NCI-H2081 (cell line): ENCODE data around the gene ARL10.

ENCODE experiments used
- DNase-seq, 2 experiments: peaks; one replicate each; lab custom pipeline; 2025; lab: John Stamatoyannopoulos, UW

Gene ARL10

DNA sequence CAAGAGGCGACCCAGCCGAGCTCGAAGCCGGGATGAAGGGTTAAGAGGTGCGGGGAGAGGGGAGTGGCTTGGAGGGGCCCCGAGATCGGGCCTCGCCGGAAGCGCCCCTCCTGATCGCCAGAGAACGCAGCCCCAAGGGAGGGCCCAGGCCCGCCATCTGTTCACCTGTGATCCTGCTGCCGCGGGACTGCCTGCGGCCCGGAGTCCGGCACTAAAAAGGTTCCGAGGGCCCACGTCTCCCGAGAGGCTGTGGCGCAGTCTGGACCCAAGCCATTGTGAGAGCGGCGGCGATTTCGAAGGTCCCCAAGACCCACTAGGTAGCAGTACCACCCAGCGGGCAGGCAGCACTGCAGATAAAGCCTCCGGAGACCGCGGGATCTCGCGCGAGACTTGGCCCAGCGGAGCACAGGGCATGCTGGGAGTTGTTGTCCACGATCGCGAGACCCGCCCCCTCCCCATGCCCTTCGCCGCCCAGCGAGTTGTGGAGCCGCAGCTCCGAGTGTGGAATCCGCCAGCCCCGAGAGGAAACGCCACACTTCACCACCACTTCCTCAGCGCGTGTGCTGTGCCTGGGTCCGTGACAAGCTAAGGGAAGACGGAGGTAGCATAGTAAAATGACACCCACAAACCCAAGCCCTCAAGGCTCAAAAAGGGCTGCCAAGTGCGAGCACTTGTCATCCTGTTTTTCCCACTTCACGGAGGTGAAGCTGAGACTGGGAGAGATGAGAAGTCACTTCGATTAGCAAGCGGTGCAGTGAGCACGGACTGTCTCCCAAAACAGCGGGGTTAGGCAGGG lies 3.7 kb upstream of the ARL10 start, which contains the start of gene KIAA1191:
TSS of gene KIAA1191 (minus strand) at position 328 of the 796 bp plus-strand sequence. CDS start 2,256 bp downstream, outside the sequence.
- DNase-seq: peak; percentile 87 to 91

DNA sequence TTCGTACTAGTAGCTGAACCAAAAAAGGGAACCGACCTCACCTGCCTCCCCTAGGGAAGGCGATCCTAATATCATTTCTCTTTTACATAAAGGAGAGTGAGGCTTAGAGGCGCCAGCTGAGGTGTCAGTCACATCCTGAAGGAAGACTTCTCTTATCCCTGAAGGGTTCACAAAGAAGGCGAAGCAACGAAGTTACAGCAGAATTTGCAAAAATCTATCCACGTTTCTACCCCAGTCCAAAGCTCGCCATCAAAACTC lies 3.1 kb upstream of the ARL10 start:
- DNase-seq: peak in 1 of 2 experiments; percentile 15

DNA sequence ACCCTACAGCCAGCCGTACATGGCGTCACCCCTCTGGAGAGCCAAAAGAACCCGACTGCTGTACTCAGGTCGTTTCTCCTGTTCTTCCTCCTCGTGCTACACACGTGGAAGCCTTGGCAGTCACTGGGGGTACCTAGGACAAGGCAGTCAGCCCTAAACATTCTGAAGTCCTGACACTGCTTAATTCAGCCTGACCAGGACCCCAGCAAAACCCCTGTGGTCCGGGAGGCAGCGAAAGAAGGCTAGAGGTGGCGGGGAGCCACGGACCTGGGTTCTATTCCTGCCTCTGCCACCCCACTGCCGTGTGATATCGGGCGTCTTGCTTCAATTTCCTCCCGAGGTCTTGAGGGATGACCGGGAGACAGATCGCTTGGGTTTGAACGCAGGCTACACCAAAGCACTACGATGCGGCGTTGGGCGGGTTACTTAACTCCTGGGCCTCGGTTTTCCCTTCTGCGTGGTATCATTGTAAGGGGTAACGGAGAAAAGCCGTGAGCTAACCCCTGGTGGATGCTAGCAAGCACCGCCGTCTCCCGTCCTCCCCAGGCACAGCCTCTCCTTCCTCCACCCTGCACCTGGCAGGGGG lies 429 bp upstream of the ARL10 start:
- no peak for DNase-seq

DNA sequence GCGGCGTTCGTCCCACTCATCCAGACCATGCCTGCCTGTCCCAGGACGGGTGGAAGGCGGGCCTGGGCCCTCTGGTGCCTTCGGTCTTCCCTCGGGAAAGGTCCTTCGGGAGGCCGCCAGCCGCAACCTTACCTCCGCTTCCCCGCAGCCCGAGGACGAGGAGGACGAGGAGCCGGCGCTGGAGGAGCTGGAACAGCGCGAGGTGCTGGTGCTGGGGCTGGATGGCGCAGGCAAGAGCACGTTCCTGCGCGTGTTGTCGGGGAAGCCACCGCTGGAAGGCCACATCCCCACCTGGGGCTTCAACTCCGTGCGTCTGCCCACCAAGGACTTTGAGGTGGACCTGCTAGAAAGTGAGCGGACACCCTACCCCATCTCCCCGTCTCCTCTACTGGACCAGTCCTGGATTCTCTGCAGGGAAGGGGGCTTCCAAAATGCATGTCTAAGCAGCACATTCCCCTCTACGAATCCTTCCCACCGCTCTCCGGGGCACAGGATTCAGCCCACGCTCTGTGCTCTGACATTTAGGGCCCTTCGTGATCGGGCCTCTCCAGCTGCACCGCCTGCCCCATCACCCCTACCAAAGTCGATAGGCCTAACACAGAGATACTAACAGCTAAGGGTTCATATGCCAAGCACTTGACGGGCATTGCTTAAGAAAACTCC lies 1.1 kb downstream of the ARL10 start:
- no peak for DNase-seq

DNA sequence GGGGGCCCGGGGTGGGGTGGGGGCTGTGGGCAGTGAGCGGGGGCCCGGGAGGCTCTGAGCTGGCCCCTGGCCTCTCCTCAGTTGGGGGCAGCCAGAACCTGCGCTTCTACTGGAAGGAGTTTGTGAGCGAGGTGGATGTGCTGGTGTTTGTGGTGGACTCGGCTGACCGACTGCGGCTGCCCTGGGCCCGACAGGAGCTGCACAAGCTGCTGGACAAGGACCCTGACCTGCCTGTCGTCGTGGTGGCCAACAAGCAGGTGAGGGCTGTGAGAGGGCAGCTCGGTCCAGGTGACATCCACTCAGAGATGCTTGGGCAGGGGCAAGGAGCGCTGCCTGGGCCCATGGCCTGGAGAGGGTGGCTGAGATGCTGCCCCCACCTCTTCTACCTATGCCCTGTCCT lies 3.4 kb downstream of the ARL10 start:
- no peak for DNase-seq

DNA sequence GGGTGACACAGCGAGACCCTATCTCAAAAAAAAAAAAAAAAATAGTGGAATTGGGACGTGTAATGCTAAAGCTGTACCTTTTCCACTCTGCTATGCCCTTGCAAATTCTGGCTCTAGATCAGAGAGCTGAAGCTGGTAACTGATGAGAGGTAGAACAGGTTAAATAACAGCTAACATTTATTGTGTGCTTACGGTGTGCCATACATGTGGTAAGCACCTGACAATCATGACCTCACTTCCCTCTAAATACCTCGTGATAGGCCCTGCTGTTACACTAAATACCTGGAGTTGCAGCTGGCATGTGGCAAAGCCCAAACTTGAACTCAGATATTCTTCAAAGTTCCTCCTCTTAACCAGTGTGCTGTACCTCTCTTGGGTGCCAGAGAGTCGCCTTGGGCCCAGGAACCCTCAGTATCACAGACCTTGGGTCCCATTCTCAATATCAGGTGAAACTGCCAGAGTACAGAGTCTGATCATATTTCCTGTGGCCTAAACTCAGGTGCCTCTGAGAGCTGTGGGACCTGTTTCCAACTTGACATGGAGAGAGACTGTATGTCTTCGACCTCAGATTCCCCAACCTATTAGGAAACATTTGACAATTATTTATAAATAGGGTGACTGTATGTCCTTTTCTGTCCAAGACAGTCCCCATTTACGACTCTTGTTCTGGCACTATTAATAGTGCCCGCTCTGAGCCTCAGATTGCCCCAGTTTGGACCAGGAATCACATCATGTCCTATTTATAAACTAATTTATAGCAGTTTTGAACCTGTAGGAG lies 4.8 kb downstream of the ARL10 start:
- no peak for DNase-seq

DNA sequence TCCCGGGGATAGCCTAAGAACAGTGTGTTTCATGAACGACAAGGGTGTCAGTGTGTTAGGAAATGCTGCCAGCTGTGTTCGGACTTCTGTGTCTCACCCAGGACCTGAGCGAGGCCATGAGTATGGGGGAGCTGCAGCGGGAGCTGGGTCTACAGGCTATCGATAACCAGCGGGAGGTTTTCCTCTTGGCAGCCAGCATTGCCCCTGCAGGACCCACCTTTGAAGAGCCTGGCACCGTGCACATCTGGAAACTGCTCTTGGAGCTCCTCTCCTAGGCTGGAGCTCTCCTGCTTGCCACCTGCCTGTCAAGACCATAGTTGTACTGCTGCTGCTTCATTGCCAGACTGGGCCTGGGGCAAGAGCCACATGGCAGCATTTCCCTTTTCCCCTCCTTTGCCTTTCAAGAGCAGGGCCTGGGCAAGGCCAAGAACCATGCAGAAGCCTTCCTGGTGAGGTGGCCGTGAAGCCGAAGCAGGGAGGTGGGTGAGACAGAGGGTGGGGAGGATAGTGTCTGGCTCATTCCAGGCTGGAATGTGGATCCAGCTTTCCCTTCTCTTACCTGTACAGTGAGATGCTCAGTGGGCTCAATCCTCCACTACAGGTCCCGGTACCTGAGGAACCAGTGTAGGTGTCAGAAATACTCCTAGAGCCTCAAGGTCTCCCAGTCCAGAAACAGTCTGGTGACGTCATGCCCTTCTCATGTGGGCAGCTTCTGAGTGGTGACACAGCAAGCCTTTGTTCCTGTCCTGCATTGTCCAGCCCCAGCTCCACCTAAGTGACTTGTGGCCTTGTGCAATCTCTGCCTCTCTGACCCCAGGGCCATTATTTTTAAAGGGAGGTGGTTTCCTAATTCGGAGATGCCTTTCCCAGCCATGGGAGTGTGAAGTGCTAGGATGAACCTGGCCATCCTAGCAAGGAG lies 6.6 kb downstream of the ARL10 start:
- DNase-seq: no peak

DNA sequence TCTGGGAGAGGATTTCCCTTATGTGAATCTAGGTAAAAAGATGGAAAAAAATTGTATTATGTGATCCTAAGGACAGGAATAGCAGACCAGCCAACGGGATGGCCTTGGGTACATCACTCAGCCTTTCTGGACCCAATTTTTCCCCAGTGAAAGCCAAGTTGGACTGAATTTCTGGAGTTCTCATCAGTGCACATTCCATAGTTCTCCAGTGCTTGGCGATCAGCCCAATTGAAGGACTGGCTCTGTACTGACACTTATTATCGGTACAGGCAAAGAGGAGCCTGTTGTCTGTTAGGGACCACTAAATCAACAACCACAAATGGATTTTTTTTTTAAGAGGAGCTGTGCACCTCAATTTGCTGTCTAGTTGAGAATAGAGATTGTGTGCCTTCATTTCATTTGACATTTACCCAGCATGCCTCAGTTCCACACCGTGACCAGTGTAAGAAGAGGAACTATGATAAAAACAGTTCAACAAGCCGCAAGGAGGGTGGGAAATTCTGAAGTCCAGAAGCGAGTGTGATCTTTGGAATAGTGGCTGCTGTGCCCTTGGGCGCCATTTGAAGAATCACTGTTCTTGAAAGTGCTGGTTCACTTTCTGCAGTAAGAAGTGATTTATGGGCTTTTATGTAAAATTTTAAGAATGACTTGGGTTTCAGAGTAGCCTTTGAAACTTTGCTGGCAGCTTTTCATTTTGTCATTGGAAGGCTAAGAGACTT lies 8.0 kb downstream of the ARL10 start:
- DNase-seq: no peak

DNA sequence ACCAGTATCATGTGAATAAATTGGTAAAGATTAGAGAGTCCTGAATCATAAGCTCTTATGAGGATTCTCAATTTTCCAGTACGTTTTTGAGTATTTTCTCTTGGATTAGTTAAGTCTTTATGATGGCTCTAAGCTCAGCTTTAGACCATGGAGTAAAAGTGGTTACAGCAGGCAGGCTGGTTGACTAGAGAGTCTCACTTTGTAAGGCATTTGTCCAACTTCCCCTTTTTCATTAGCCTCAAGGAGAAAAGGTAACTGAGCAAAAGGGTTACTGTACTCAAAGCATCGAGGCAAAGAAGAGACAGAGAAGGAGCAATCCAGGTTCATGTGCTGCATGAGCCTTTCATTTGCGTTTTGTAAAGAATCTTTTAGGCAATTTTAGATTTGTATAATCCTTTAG lies 14.6 kb downstream of the ARL10 start:
- no peak for DNase-seq

DNA sequence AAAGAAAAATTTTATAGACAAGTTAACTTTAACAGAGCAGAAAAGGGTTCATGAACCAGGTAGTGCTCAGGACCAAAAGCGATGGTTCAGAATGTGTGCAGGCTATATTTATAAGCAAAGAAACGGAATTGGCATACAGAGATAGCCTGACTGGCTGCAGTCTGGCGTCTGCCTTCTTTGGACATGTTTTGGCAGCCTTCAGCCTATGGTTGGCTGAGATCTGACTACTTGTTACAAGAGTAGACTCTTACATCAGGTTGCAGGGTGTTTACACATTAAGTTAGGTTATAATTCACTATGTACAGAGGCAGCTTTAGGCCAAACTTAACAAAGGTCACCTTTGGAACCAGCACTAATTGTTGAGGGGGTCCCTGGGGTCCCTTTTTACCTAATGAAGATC lies 16.1 kb downstream of the ARL10 start:
- no peak for DNase-seq

DNA sequence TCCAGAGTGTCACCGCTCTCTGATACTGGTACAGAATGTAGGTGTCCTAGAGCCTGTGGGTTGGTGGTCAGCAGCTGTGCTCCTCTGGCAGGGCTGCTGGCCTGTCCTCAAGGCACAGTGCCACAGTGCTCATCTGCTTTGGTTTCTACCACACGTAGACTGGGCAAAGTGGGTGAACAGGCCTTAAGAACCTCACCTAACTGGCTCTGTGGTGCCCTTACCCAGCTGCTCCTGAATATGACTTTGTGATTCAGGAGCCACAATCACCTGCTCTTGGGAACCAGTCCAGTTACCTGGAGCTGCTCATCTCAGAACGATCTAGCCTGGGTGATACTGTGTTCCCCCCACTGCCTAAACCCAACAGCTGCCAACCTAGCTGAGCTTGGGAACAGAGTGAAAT lies 16.7 kb downstream of the ARL10 start:
- DNase-seq: no peak

DNA sequence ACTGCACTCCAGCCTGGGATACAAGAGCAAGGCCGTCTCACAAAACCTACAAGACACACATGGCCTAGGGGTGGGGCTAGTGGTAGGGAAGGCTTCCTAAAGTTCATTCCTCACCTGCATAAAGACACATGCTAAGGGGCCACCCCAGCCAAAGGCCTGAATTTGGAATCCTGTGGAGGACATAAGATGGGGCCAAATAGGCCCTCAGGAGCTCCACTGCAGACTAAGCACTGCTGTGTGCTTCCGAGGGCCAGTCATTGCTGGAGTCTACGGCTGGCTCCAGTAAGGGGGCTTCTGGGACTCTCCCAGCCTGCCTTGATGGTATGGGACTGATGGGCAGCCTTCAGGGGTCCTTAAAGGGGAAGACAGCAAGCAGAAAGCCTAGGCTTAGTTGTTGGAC lies 17.4 kb downstream of the ARL10 start:
- no peak for DNase-seq

DNA sequence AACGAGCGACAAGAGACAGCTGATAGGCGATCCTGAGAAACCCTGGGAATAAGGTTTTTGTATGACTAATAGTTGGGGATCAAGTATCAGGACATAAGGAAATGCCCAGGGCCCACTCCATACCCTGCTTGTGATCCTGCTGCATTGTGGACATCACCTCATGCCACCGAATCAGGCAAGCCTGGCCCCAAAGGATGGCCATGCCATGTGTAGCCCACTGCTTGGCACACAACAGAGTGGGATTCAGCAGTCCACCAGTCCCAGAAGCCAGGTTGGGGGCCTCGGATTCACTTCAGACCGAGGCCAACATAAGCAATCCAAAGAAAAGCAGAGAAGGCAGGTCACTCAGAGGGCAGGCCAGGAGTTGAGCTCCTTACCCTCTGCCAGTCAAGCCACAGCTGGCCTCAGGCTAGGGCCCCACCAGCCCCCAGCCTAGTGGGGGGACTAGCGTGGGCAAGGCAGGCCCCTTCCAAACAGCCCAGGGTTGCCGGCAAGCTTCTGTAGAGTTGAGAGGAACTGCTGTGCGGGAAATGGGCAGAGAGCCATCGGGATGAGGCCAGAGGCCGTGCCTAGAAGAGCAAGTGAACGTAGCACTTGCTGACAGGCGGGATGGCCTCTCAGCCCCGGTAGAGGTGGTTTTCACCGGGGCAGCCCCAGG lies 18.1 kb downstream of the ARL10 start:
- DNase-seq: no peak

DNA sequence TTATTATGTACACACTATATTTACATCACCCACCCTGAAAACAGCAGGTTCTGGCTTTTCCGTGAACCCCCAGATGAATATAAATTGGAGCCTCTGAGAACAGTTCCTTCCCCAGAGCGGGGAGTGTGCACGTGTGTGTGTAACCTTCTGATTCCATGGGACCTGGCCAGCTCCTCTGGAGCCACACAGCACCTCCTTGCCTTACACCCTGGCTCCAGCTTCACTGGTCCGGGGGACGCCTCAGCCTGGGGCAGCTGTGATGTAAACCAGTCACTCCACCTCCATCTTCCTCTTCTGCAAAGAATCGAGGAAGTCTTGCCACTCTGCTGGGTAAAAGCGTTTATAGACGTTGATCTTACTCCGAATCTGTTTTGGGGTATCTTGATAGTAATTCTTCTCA lies 18.7 kb downstream of the ARL10 start:
- DNase-seq: no peak

DNA sequence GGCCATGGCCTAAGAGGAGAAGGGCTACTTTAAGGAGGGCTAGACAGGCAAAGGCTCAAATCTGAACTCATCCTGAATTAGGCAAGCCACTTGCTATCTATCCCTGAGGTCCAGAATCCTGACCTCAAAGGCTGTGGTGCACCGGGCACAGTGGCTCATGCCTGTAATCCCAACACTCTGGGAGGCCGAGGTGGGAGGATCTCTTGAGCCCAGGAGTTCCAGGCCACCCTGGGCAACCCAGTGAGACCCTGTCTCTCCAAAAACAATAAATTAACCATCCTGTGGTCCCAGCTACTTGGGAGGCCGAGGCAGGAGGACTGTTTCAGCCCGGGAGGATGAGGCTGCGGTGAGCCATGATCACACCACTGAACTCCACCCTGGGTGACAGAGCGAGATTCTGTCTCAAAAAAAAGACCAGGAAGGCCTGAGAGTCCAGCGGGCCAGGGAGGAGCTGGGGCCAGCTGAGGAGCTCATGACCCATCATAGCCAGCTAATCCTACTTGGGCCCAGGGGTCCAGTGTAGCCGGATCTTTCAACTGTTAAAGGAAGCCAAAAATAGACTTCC lies 19.2 kb downstream of the ARL10 start:
- DNase-seq: no peak

DNA sequence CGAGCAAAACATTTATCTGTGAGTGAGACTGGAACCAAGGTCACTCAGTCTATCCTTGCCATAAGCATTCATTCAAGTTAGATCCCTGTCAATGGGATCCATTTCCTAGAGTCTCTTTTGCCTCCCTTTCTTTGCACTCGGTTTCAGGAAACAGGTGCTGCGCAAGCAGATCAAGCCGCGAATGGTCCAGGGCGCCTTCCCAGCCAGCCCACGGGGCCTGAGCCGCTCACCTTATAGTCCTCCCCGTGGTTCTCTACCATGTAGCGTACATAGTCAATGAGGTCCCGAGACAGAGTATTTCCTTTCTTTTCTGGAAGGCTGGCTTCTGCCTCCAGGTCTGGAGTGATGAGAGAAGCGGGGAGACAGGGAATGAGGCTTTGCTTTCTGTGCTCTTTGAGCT lies 19.7 kb downstream of the ARL10 start:
- no peak for DNase-seq

DNA sequence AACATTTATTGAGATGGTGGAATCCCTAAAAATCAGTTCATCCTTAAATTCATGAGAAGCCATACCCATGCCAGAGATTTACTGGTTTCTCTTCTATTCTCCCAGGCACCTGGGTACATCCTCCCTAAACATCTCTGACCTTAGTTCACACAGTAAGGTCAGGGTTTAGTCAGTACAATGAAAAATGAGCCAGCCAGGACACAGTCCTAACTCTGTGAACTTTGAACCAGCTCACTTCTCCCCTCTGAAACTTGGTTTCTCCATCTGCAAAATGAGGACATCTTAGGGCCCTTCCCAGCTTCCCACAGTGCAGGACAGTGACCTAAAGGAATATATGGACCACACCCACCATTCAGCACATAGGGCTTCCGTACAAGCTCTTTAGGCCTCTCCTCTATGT lies 21.2 kb downstream of the ARL10 start:
- DNase-seq: no peak

DNA sequence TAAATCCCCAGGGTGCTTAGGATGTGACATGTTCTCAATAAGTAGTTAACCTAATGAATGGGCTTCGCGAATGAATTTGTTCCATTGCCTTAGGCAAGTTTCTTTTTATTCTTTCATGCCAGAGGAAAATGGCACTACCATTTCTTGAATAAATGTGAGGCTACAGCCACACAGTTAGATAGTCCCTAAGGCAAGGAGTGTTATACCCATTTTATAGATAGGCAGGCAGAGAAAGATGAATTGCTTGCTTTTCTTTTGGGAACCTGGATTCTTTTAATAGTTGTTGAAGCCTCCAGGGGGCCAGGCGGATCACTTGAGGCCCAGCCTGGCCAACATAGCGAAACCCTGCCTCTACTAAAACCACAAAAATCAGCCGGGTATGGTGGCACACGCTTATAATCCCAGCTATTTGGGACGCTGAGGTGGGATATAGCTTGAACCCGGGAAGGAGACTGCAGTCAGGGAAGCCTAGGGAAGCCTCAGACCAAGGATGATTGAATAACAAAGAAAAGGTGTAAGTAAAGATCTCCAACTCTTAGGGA lies 22.2 kb downstream of the ARL10 start:
- DNase-seq: peak in 1 of 2 experiments; percentile 4

DNA sequence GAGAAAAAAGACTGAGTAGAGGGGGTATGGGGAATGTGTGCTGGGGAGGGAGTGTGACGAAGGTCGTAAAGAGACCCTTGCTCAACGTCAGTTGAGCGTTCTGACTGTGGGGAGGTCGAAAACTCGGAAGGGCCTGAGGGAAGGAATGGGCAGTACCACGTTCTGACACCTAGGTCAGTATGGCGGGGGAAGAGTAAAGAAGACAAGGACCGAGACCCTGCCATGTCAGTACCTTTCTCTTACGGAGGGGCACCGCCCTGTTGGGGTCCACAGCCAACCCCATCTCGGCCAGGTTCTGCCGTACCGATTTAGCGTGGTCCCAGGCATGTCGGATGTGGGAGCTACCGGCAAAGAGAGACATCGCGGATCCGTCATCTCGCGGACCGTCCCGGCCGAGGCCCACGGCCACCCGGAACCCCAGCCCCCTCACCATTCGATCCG lies 22.7 kb downstream of the ARL10 start:
- peak in 1 of 2 experiments; percentile 9 for DNase-seq
